Stimulated activated CD4-positive, alpha-beta T cell treated with anti-CD3 and anti-CD28 coated beads, Interleukin-15, amount 100 ng/mL, for 24 hours (primary cell): ENCODE results near the gene PLIN4.
"Not testable (repeated sequence)": the region's sequence is repeated elsewhere in the genome, so short reads cannot be mapped to it uniquely, and the experiment has no call there.

ENCODE experiments used
- DNase-seq: peaks from one replicate; pipeline ENCODE4 v3.0.0-alpha.2; 2020

The PLIN4 gene

DNA sequence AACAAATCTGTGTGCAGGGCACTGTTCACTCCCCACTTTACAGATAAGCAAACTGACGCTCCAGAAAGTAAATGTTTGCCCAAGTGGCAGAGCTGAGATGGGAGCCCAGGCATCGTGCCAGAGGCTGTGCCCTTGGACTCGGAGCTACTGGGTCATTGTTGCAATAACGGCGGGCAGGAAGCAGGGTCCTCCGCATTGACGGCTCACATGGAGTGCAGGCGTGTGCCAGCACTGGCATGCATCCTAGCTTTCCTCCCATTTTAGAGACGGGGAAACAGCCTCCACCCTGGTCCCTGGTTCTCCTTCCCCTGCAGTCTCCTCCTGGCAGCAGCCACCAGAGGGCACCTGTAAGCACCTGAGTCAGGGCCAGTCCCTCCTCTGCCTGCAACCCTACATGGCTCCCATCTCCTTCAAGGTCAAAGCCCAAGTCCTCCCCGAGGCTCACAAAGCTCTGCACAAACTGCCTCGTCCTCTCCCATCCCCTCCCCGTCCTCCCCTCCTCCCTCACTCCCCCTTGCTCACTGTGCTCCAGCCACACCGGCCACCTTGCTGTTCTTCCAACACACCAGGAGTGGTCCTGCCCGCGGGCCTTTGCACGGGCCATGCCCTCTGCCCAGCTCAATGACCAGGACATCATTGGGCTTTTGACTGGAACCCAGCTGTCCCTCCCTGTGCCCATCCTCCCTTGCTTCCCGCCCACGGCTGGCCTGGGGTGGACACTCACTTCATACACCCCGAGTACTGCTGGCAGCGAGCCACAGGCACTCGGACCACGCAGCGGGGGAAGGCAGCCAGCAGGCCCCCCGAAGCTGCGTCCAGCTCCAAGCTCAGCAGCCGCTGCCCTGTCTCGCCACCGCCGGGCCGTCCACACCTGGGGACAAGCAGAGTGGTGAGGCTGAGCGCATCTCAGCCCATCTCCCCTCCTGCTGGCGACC is 29.3 kb upstream of the PLIN4 start:
- DNase-seq = peak; percentile 42

DNA sequence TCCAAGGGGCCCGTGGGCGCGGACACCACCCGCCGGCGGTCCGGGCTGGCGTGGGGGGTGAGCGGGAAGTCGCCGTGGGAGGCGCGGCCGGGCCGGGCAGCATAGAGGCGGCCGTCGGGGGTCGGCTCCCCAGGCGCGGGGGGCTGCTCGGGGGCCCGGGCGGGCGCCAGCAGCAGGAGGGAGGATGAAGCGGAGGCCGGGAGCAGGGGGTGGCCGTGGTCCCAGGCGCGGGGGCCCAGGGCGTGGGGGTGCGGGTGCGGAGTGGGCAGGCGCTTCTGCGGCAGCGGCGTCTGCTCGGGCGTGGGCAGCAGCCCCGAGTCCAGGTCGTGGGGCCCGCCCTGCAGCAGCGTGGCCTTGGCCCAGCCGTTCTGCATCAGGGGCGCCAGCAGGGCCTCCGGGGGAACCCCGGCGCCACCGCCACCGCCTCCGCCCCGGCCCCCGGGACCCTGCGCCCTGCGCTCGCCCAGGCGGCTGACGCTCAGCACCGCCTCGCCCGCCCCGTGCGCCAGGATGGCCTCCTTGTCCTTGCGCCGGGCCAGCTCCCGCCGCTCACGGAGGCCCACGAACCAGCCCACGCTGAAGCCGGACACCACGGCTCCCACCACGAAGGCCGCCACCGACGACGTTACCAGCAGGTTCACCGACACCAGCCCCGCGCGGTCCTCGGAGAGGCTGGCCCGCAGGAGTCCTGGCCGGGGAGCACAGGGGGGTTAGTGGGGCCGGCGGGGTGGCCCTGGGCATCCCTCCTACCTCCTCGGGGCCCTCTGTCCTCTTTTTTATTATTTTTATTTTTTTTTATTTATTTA is 25.8 kb upstream of the PLIN4 start:
- no peak for DNase-seq

DNA sequence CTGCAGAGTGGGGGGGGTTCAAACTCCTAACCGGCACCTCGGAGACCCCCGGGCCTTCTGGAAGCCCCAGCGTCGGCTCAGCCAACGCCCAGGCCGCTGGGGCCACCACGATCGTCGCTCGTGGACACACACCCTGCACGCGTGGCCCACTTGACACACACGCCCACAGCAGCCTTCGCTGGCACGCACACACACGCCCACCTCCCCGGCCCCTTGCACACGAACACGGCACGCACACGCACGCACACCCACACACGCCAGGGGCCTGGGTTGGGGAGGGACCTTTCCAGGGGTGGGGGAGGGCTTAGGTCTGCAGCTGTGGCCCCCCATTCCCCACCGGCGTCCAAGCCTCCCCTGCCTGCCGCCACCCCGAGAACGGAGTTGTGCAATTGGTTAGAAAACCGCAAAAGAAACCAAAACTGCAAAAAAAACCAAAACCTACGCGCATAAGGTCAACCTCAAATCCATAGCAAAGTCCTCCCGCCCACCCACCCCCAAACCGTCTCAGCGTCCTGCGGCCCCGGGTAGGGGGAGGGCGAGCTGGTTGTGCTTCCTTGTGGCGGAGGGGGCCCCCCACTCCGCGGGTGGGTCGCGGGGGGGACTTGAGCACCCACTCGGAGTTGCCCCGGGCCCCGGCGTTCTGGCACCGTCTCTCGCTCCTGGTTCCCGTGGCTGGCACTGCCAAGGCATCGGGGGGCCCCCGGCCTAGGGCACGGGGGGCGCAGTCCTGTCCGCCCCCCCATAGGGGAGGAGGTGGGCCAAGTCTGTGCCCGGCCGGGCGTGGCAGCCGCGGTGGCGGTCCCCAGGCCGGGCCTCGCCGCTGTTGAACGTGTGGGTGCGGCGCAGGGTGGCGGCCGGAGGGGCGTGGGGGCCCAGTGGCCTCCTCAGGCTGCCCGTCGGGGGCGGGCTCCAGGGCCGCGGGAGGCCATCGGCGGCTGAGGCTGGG is 24.9 kb upstream of the PLIN4 start:
- no peak for DNase-seq

DNA sequence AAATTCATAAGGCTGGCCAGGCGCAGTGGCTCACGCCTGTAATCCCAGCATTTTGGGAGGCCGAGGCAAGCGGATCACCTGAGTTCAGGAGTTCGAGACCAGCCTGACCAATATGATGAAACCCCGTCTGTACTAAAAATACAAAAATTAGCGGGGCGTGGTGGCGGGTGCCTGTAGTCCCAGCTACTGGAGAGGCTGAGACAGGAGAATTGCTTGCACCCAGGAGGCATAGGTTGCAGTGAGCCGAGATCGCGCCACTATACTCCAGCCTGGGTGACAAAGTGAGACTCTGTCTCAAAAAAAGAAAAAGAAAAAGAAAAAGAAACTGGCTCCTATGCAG is 23.5 kb upstream of the PLIN4 start:
- DNase-seq = not testable (repeated sequence)

DNA sequence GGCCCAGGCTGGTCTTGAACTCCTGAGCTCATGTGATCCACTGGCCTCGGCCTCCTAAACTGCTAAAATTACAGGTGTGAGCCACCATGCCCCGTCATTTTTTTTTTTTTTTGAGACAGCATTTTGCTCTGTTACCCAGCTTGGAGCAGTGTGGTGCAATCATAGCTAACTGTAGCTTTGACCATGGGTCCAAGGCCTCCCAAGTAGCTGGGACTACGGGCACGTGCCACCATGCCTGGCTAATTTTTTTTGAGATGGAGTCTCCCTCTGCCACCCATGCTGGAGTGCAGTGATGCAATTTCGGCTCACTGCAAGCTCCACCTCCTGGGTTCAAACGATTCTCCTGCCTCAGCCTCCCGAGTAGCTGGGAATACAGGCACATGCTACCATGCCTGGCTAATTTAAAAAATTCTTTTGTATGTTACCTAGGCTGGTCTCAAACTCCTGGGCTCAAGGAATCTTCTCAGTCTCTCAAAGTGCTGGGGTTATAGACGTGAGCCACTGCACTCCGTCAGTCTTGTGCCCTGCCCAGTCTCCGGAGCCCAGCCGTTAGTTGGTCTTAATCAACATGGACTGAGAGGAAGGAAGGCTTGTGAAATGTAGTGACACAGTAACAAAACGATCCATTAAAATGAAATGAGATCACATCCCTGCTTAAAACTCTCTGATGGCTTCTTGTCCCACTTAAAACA is 23.0 kb upstream of the PLIN4 start:
- no peak for DNase-seq

DNA sequence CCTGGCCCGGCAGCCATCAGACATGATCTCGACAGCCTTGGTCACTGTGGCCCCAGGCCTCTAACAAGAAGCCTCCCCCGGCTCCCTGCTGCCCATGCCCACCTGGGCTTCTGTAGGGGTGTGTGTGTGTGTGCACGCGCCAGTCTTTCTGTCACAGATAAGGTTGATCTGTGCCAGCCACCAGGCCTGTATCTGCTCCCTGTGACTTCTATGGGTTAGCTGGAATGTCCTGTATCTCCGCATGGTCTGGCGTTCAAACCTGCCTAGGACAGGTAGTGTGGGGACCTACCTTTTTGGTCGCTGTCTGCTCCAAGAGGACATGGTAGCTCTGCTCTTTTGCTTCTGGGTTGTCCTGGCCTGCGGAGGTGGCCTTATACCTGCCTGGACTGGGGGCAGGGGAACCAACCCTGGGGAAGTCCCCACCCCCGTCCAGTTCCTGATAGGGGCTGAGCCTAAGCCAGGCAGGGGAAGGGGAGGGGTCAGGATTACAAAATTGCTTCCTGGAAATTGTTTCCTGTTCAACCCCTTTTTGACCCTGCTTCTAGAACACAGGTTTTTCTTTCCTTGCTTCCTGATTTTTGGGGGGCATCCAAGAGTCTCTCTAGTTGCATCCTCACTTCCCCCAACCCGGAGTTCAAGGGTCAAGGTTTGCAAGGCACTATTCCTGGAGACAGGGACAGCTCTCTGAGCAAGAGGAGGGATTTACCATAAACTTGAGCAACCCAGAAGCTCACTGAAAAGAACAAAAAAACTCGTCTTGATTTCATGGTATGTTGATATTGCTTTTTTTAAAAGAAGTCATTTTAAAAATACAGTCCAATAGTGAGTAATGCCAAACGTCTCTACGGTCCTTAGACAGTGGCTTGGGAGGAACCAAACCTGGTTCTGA is 21.7 kb upstream of the PLIN4 start, which contains the start of gene LRG1:
LRG1 (minus strand) TSS at position 344 of the 889 bp plus-strand sequence; CDS start at position 321, 23 bp downstream.
- DNase-seq = peak; percentile 35

DNA sequence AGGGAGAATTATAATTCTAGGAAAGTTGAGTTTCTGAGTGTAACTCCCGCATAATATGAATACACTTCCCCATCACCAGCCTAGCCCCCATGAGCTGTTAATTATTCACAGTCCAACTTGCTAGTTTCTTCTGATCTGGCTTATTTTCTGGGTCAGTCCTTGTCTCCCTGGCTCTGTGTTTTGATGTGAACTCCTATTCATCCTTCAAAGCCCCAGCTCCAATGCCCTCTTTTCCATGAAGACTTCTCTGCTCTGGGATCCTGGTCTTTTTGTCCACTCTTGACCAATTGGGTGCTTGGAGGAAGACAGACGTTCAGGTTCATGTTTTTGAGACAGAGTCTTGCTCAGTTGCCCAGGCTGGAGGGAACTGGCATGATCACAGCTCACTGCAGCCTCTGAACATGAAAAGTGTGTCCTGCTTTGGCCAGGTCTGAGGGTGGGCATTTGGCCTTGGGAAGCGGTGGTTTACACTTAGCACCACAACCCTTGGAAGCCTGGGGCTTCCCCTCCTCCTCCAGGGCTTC is 20.9 kb upstream of the PLIN4 start:
- no peak for DNase-seq

DNA sequence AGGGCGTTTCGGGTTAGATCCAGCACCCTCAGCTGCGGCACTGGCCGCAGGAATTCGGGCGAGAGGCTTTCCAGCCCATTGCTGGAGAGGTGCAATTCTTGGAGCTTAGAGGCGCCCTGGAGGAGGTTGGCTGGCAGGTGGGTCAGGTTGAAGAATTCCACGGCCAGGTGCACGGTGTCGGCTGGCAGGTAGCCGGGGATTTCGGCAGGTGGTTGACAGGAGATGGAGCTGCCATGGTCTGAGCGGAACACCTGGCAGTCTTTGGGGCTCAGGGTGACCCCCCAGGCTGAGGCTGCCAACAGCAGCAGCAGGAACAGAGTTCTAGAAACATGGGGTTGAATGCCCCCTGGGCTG is 20.3 kb upstream of the PLIN4 start:
- no peak for DNase-seq

DNA sequence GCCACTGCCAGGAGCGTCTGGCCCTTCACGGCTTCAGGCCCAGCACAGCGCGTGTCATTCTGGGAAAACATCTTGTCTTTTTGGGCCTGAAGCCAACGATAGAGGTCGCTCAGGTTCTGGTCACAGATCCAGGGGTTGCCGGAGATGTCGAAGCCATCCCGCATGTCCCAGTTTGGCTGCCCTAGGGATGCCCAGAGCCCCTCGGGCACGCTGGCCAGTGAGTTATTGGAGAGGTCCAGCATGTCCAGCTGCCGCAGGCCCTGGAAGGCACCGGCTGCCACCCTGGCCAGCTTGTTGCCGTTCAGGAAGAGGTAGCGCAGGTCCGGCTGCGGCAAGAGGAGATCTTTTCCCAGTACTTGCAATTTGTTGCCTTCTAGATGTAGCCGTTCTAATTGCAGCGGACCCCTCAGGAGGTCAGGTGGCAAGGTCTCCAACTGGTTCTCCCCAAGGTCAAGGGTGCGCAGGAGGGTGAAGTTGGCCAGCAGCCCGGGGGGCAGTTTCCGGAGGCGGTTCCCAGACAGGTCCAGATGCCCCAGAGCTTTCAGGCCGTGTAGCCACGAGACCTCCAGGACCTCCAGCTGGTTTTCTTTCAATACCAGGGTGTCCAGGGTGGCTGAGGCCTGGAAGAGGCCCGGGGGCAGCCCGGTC is 19.8 kb upstream of the PLIN4 start:
- DNase-seq = no peak

DNA sequence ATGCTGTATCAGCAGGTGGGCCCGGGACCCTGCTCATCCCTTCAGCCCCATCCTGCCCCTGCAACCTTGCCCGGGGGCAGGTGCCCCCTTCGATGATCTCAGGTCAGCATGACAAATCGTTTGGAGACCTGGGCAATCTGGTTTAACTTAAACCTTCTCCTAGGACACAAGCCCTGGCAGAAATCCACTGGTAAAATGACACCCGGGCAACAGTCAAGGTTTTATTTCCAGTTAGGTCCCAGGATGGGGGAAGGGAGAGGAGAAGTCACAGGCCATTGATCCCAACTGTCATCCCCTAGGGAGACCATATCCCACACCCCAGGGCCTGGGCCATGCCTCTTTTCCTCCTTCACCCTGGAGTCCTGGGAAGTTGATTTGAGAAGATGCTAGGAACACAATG is 18.5 kb upstream of the PLIN4 start:
- DNase-seq = no peak

DNA sequence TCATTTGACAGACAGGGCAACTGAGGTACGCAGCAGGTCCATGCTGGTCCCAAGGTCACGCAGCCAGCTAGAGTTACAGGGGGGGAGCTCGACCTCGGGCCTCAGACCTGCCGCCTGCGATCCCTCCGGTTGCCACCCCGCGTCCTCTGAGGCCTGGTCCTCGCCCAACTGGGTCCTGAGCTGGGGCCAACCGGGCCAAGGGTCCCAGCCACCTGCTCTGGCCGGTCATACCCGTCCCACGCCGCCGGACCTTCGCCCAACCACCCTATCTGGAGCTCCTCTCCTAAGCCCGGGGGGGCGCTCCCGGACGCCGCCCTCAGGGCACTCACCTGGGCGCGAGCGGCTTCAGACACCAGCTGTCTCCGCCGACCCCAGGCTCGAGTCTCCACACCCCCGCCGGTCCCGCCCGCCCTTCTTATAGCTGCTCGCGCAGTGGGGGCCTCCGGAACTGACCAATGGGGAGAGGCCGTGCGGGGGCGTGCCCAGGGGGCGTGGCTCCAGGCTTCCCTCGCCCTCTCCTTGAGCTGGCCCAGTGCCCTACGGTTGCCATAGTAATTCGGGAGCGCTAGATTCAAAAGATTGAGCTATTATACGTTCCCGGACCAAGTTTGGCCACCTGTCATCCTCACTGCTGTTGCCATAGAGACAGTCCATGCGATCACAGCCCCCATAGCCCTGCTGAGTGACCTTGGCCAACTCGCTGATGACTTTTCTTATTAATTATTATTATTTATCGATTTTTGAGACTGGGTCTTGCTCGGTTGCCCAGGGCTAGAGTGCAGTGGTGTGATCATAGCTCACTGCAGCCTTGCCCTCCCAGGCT is 16.8 kb upstream of the PLIN4 start, which contains the start of gene PLIN5:
PLIN5 (minus strand) TSS at position 389 of the 823 bp plus-strand sequence. CDS start 1,150 bp downstream, outside the sequence.
- DNase-seq = peak; percentile 65

DNA sequence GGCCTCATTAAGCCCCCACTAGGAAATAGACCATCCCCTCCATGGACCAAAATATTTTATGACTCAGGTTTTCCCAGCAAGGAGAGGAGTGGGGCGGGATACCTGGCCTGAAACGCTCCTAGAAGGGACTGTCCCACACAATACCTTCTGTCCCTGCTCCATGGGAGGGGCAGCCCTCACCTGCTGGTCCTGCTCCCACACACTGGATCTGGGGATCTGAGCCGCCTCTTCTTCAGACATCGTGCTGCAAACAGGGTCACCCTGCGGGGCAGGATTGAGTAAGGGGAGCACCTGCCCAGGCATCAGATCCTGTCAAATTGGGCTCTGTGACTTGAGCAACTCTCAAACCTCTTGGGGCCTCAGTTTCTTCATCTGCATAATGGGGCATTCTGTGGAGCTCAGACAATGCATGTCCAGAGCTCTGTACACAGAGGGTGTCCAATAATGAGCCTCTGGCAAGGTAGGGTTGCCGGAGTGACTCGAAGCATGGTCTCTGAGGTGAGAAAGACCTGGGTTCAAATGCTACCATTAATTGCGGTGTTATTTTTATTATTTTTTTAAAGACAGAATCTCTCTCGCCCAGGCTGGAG is 15.6 kb upstream of the PLIN4 start:
- DNase-seq = no peak

DNA sequence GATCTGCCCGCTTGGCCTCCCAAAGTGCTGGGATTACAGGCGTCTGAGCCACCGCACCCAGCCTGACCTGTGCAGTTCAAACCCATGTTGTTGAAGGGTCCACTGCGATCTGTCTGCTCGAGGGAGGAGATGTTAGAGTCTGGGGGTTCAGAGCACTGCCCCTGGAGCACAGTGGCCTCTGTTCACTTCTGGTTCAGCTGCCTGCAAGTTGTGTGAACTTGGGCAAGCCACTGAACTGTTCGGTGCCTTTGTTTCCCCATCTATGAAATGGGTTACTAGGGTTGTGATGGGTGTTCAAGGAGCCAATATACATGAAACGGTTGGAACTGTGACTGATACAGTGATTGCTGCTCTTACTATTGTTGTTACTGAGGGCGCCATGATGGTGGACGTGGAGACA is 15.0 kb upstream of the PLIN4 start:
- DNase-seq = no peak

DNA sequence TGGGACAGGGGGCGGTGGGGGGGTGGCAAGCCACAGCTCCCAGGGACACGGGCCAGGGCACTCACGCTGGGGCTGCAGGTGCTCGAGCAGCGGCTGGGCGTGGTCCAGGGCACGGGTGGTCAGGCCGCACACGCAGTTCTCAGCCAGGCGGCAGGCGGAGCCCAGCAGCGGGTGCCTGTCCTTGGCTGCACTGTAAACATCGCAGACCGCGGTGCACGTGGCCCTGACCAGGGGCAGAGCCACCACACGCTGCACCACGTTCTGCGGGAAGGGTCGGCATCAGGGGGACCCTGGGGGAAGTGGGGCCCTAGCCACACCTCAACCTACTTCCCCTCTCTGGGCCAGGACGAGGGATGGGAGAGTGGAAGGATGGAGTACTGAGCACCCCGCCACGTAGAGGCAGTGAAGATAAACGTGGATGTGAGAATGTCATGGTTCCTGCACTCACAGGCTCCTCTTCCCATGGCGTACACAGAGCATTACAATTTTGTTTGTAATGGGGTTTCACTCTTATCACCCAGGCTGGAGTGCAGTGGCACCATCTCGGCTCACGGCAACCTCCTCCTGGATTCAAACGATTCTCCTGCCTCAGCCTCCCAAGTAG is 13.4 kb upstream of the PLIN4 start:
- DNase-seq = no peak

DNA sequence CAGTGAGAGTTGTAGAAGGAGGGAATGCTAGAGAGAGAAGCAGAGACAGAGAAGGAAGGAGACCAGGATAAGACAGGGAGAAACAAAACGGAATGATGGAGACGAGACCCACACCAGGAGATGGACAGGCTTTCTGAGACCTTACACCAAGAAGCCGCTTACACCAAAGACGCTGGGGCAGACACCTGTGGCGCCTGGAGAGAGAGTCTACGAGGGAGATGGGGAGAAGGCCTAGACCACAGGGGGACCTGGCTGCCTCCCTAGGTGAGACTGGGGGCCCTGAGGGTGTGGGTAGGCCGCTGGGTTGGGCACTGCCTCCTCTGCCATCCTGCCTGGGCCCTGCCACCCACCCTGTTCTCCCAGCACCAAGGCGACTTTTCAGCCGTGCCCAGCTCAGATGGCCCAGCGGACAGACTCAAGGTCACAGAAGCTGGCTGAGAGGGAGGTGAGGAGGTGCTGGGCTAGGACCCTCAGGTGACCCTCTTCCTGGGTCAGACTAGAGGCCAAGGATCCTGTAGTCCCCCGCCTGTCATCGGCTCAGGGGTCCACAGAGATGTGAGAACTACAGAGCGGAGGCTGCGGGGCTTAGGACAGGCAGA is 11.7 kb upstream of the PLIN4 start:
- no peak for DNase-seq

DNA sequence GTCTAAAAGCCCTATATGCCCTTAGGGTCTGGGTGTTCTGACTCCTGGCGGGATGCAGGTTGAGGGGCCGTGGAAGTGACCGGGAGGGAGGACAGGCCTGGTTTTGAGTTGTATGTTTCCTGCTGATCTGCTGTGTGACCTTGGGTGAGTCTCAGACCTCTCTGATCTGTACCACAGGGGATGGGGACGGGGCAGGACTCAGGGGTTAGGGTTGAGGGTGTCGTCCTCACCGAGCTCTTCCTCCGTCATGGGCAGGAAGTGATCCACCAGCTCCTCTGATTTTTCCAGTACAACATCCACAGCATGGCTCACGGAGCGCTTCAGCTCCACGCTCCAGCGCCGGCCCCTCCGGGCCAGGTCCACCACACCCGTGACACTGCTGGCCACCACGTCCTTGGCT is 10.6 kb upstream of the PLIN4 start:
- DNase-seq = no peak

DNA sequence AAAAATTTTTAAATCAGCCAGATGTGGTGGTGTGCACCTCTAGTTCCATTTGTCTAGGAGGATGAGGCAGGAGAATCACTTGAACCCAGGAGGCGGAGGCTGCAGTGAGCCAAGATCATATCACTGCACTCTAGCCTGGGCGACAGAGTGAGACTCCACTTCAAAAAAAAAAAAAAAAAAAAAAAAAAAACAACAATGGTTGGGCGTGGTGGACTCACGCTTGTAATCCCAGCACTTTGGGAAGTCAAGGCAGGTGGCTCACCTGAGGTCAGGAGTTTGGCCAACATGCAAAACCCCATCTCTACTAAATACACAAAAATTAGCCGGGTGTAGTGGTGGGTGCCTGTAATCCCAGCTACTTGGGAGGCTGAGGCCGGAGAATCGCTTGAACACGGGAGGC is 9.1 kb upstream of the PLIN4 start:
- DNase-seq = not testable (repeated sequence)

DNA sequence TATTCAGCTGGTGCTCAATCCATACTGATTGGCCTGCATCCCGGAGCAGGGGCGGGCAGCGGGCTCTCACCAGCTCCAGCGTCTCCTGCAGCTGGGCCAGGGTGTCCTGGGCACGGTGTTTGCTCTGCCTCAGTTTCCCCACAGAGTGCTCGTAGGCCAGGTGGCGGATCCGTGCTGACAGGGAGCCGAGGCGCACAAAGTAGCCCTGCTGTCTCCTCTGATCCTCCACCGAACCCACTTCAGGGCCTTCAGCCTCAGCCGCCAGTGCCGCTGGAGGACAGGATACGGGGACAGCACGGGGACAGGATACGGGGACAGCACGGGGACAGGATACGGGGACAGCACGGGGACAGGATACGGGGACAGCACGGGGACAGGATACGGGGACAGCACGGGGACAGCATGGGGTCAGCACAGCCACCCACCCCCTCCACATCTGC is 7.3 kb upstream of the PLIN4 start:
- DNase-seq = no peak
